HepG2 (cell line): Measurements from ENCODE around the gene YAP1. TPM values are rescaled to one million over a fixed set of nuclear protein-coding genes. Genes with fewer than 3 reads are reported as not detected.

Source experiments
- ATAC-seq: fragments of 200-7000 bp; cut with Tn5 transposase; 3 replicates; pipeline ENCODE4 v1.9.1; 2020; ENCODE audit warnings: mild to moderate bottlenecking, moderate library complexity
- BruUV-seq: library from RNA; stranded (reverse); fragments of 400-500 nt; replicated peaks from 2 replicates; lab custom pipeline; 2021; lab: Mats Ljungman, UMichigan
- CTCF ChIA-PET: fragments of 300-600 bp; formaldehyde crosslinking; extraction: SDS; loops from one replicate; lab custom pipeline; 2021; ENCODE audit warnings: low total read pairs, inconsistent platforms, low intra/inter-chr PET ratio; lab: Yijun Ruan, JAX
- POLR2A ChIA-PET: fragments of 350-600 bp; sonication (Branson Sonifier 250); formaldehyde crosslinking; loops from one replicate; lab custom pipeline; 2020; ENCODE audit warnings: antibody characterized with exemption, inconsistent platforms; lab: Yijun Ruan, JAX
- DNase-seq: peaks from one replicate; pipeline ENCODE4 v3.0.0-alpha.2; 2015; ENCODE audit warnings: low spot score
- FAIRE-seq: peaks from 3 replicates; lab custom pipeline; 2011; peaks lifted over from hg19 to GRCh38; lab: Jason Lieb, UNC
- H2AFZ ChIP-seq: one replicate; pipeline ENCODE4 v1.6.1; 2011; ENCODE audit warnings: low read length, inconsistent platforms
- H3K27ac ChIP-seq: fragments of 300-600 bp; 3 replicates; pipeline ENCODE4 v1.8.0; 2011; ENCODE audit warnings: mixed run types, mild to moderate bottlenecking, mixed read lengths, low read length, inconsistent platforms; ENCODE audit not compliant: insufficient read depth; ENCODE audit errors: extremely low read length
- H3K27me3 ChIP-seq, 2 experiments: fragments of 200-600 bp in 1 of 2; 2 replicates in 1 of 2; 3 replicates in 1 of 2; pipeline versions ENCODE4 v1.6.0 to v1.8.0; 2011; ENCODE audit warnings: low read length in 2 of 2, mild to moderate bottlenecking in 2 of 2, moderate library complexity in 2 of 2, inconsistent platforms in 1 of 2; ENCODE audit not compliant: insufficient read depth in 2 of 2, control insufficient read depth in 1 of 2
- H3K36me3 ChIP-seq, 2 experiments: fragments of 200-600 bp in 1 of 2; replicated peaks in 1 of 2; 2 replicates in 1 of 2; 3 replicates in 1 of 2; pipeline versions ENCODE4 v1.5.1 to v1.8.0; 2011; ENCODE audit warnings: low read length in 2 of 2, inconsistent platforms in 1 of 2; ENCODE audit not compliant: insufficient read depth in 2 of 2, control insufficient read depth in 1 of 2
- H3K4me1 ChIP-seq: 2 replicates; pipeline ENCODE4 v1.5.1; 2012; ENCODE audit warnings: low read length, inconsistent platforms; ENCODE audit not compliant: insufficient read depth
- H3K4me2 ChIP-seq: 2 replicates; pipeline ENCODE4 v1.6.0; 2011; ENCODE audit warnings: low read depth, low read length, inconsistent platforms
- H3K4me3 ChIP-seq, 3 experiments: fragments of 200-600 bp in 1 of 3; sonication (generic), shearing (Covaris generic) in 1 of 3; replicated peaks in 1 of 3; 2 replicates each; pipeline ENCODE4 v1.5.1; 2011 to 2016; ENCODE audit warnings: low read length in 3 of 3, inconsistent platforms in 2 of 3, low read depth in 2 of 3, mild to moderate bottlenecking in 2 of 3, control low read depth in 1 of 3, mixed read lengths in 1 of 3; ENCODE audit not compliant: insufficient read depth in 1 of 3
- H3K79me2 ChIP-seq: one replicate; pipeline ENCODE4 v1.6.1; 2011; ENCODE audit warnings: low read length, inconsistent platforms; ENCODE audit not compliant: insufficient read depth
- H3K9ac ChIP-seq: 2 replicates; pipeline ENCODE4 v1.6.0; 2011; ENCODE audit warnings: mild to moderate bottlenecking, low read depth, low read length, inconsistent platforms; ENCODE audit not compliant: insufficient read depth
- H3K9me3 ChIP-seq: 2 replicates; pipeline ENCODE4 v1.5.1; 2012; ENCODE audit warnings: mild to moderate bottlenecking, low read length
- H4K20me1 ChIP-seq: 2 replicates; pipeline ENCODE4 v1.6.0; 2011; ENCODE audit warnings: inconsistent platforms, mild to moderate bottlenecking, low read length, moderate library complexity; ENCODE audit not compliant: insufficient read depth
- BCLAF1 ChIP-seq: fragments of 450-650 bp; IDR thresholded peaks from 2 replicates; pipeline ENCODE4 v1.6.1; 2017; ENCODE audit warnings: mild to moderate bottlenecking
- CREM ChIP-seq, 2 experiments: sonication (generic) in 1 of 2; formaldehyde crosslinking in 1 of 2; IDR thresholded peaks; 2 replicates each; pipeline versions ENCODE4 v1.4.0 to v1.6.1; 2016 to 2020; ENCODE audit warnings: antibody characterized with exemption in 1 of 2, mild to moderate bottlenecking in 1 of 2, missing genetic modification reagents in 1 of 2
- HOXA9 ChIP-seq: sonication (generic); formaldehyde crosslinking; IDR thresholded peaks from 2 replicates; pipeline ENCODE4 v1.8.1; 2022; ENCODE audit warnings: missing genetic modification reagents, mild to moderate bottlenecking, moderate library complexity, borderline replicate concordance
- MYPOP ChIP-seq: sonication (generic); formaldehyde crosslinking; IDR thresholded peaks from 2 replicates; pipeline ENCODE4 v1.8.1; 2023; ENCODE audit warnings: mild to moderate bottlenecking, moderate library complexity, missing genetic modification reagents
- NRL ChIP-seq: sonication (generic); formaldehyde crosslinking; IDR thresholded peaks from 2 replicates; pipeline ENCODE4 v1.5.0; 2020; ENCODE audit warnings: missing genetic modification reagents, mild to moderate bottlenecking, moderate library complexity, borderline replicate concordance
- WIZ ChIP-seq: sonication (generic); formaldehyde crosslinking; IDR thresholded peaks from 2 replicates; pipeline ENCODE4 v1.5.1; 2020; ENCODE audit warnings: mild to moderate bottlenecking, missing genetic modification reagents
- ZGPAT ChIP-seq: IDR thresholded peaks from 2 replicates; pipeline ENCODE4 v1.6.1; 2016; ENCODE audit warnings: mild to moderate bottlenecking
- ZNF274 ChIP-seq: sonication (generic); formaldehyde crosslinking; IDR thresholded peaks from 2 replicates; pipeline ENCODE4 v1.5.1; 2020; ENCODE audit warnings: mild to moderate bottlenecking, missing genetic modification reagents
- ZNF605 ChIP-seq: sonication (generic); formaldehyde crosslinking; IDR thresholded peaks from 2 replicates; pipeline ENCODE4 v1.8.0; 2022; ENCODE audit warnings: mild to moderate bottlenecking, missing genetic modification reagents
- WGBS: methylation state at CpG from one replicate; pipeline ENCODE4 v1.1.6; 2017; ENCODE audit warnings: low lambda C conversion rate; 5-methylcytosine and 5-hydroxymethylcytosine counted together
- in situ Hi-C: cut with HindIII; loops from 2 replicates; pipeline ENCODE4 v1.10.0; 2017; ENCODE audit warnings: low pct_unique_long_range_greater_than_20kb; ENCODE audit not compliant: extremely low pct_ligation_motif_present
- intact Hi-C: fragments of 100-400 bp; cut with micrococcal nuclease; formaldehyde crosslinking; loops from one replicate; pipeline ENCODE4 v1.10.0; 2022; ENCODE audit not compliant: unreplicated experiment
- polyA plus RNA-seq, 8 experiments: library from polyadenylated mRNA; depleted of rRNA in 3 of 8; stranded (reverse) in 7 of 8; unstranded in 1 of 8; fragments of >200 nt; fragmentation: Illumina TruSeq in 4 of 8; extraction: Trizol in 4 of 8; gene quantifications; 2 replicates each; pipeline versions ENCODE4 v1.2.1 to v1.2.3, GENCODE V29; 2011 to 2016; ENCODE audit warnings: low read depth in 4 of 8, missing spikeins in 1 of 8, mixed read lengths in 1 of 8; ENCODE audit not compliant: insufficient read depth in 1 of 8
- total RNA-seq, 5 experiments: library from RNA; depleted of rRNA; stranded (reverse); fragments of >200 nt; fragmentation: Illumina TruSeq; extraction: Trizol; gene quantifications; 2 replicates each; pipeline ENCODE4 v1.2.3, GENCODE V29; 2016; ENCODE audit warnings: low read depth in 1 of 5

YAP1 gene
- total and polyA plus RNA-seq, 2 of the 13 experiments (the other 11 are each of a cell fraction or from before 2014, with no cell fraction given) = 59.5 to 91.0 TPM

GRCh38 chr11:102214623-102215022, 104.4 kb downstream of the YAP1 start:
- Histone ChIP-seq H3K36me3 (peaks cover 10 to 59% of the 10 kb centered on the region in 2 experiments), H3K79me2 (no peaks in the 10 kb centered on the region), H3K4me3 (no peak overlapping the region), H3K9me3 (no peaks in the 10 kb centered on the region), H2AFZ (no peak overlapping the region), H3K9ac (no peak overlapping the region), H3K4me2 (no peak overlapping the region), H3K27ac (no peak overlapping the region), H3K4me1 (peaks cover 15% of the 10 kb centered on the region; the same call in 1 of the 2 replicates), H3K27me3 (no peaks in the 10 kb centered on the region), H4K20me1 (no peaks in the 10 kb centered on the region)
- intact Hi-C loops = no loop called here
- ATAC-seq = no peak
- POLR2A ChIA-PET = no interaction called here
- FAIRE-seq = no peak
- TF ChIP-seq WIZ (CRISPR knock-in tag) (no peak), BCLAF1 (no peak), HOXA9 (CRISPR knock-in tag) (no peak), CREM (IDR thresholded peaks at IDR 0.05) (no peak), CREM (CRISPR knock-in tag; IDR thresholded peaks at IDR 0.05) (no peak)
- BruUV-seq = no TSS peak
- DNase-seq = no peak
- CTCF ChIA-PET = no interaction called here
- in situ Hi-C loops = no loop called here

GRCh38 chr11:102216433-102217075, 106.3 kb downstream of the YAP1 start:
- DNase-seq (no peak), FAIRE-seq (no peak), ATAC-seq (no peak)
- Histone ChIP-seq H3K4me3 (no peak overlapping the region), H3K36me3 (peaks cover 10 to 48% of the 10 kb centered on the region in 2 experiments), H3K79me2 (no peaks in the 10 kb centered on the region), H3K9me3 (no peaks in the 10 kb centered on the region), H3K4me1 (peaks cover 30% of the 10 kb centered on the region), H3K4me2 (no peak overlapping the region), H3K27ac (no peak overlapping the region), H4K20me1 (no peaks in the 10 kb centered on the region), H3K27me3 (no peaks in the 10 kb centered on the region), H2AFZ (no peak overlapping the region), H3K9ac (no peak overlapping the region)
- BruUV-seq = no TSS peak
- POLR2A ChIA-PET = no interaction called here
- WGBS = 100% methylated on average over 2 of the region's 2 CpGs
- intact Hi-C loops (no loop called here), in situ Hi-C loops (no loop called here)
- CTCF ChIA-PET = no interaction called here
- TF ChIP-seq ZNF605 (CRISPR knock-in tag) (no peak), ZNF274 (CRISPR knock-in tag) (no peak), NRL (CRISPR knock-in tag) (no peak), MYPOP (CRISPR knock-in tag) (no peak), ZGPAT (CRISPR knock-in tag) (no peak)
